Glomerular endothelial cell (primary cell): ENCODE data around the gene GRAP. TPM values are rescaled to one million over a fixed set of nuclear protein-coding genes. Genes with fewer than 3 reads are reported as not detected.
"Not testable (repeated sequence)": the region's sequence is repeated elsewhere in the genome, so short reads cannot be mapped to it uniquely, and the experiment has no call there.

Experiments used
- DNase-seq: peaks from one replicate; pipeline ENCODE4 v3.0.0-alpha.2; 2011; ENCODE audit warnings: low read depth, low spot score; ENCODE audit errors: extremely low read depth
- total RNA-seq: library from RNA; depleted of rRNA; stranded (reverse); fragments of >200 nt; gene quantifications from 2 replicates; pipeline ENCODE4 v1.2.3, GENCODE V29; 2015

The GRAP gene
- total RNA-seq, 1 donor from 2014 or later, result 87.3 TPM

DNA sequence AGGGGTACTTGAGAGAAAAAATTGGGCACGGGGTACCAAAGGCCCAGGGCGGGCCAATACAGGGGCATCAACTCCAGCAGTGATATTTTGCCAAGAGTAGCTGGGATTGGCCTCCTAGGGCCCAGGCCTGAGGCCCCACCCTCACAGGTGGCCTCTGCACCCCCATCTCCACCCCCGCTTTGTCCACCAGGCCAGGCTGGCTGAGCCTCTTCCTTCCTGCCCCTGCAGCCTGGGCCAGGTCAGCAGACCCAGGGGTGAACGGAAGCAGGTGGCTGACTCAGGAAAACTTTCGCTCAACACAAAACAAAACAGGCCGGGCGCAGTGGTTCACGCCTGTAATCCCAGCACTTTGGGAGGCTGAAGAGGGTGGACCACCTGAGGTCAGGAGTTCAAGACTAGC is 3.7 kb downstream of the GRAP start:
- not testable (repeated sequence) for DNase-seq

DNA sequence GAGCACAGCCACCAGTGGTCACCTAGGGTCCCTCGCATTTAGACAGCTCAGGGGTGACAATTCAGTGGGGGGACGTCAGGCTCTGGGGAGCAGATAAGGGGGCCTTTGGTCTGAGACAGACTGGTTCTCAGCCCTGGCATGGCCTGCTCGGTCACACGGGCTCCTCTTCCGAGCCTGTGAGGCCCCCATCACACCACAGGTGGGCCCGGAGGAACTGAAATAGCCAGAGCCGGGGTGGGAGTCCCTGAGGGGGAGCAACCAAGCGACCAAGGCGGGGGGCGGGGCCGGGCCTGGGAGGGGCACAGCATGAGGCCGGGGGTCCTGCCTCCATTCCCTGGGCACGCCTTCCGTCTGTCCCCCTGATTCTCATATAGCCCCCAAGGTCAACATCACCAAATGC is 4.4 kb downstream of the GRAP start:
- DNase-seq, result not testable (repeated sequence)

DNA sequence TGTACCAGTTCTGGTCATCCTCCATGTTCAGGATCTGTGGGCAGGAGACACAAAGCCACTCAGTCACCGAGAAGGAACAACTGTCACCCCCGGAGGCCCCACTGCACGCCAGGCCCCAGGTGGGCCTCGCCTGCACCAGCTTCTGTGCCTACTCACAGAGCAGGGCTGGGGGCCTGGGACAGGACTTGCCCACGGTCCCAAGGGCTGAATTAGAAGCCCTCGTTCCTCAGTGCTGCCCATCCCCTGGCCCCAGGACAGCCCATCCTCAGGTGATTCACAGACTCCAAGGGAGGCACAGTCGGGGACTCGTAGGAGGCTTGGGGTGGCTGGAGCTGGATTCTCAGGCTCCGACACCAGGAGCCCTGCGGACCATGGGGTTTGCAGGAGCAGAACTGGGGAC is 4.9 kb downstream of the GRAP start:
- DNase-seq, result not testable (repeated sequence)

DNA sequence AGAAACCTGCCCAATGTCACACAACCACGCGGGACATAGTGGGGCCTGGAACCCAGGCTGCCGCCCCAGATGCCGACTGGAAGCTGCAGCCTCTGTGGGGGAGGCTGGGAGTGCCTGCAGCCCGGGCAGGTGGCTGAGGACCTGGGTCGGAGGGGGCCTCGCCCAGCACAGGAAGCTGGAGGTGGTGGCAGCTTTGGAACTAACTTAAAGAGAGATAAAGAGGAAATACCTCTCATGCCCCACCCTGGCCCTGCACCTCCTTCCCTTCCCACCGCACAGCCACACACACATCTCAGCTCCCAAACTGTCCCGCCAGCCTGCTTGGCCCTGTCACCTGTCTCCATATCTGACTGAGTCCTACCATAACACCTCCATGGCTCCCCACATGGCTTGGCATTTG is 6.4 kb downstream of the GRAP start:
- DNase-seq, result not testable (repeated sequence)

DNA sequence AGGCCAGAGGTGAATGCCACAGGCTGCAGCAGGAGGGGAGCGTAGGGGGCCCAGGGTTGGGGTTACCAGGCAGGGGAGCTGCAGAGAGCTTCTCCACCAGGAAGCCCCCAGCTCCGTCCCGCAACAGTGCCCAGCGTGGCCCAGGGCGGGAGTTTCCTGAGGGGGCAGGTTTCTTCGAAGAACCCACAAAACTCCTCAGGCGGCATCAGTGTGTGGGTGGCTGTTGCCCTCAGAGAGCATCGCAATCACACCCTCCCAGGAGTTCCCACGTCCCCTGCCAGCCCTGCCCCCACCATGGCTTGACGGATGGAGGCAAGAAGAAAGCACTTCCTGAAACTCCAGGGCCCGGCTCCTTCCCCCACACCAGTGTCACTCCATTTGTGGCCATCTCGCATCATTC is 8.0 kb downstream of the GRAP start:
- not testable (repeated sequence) for DNase-seq

DNA sequence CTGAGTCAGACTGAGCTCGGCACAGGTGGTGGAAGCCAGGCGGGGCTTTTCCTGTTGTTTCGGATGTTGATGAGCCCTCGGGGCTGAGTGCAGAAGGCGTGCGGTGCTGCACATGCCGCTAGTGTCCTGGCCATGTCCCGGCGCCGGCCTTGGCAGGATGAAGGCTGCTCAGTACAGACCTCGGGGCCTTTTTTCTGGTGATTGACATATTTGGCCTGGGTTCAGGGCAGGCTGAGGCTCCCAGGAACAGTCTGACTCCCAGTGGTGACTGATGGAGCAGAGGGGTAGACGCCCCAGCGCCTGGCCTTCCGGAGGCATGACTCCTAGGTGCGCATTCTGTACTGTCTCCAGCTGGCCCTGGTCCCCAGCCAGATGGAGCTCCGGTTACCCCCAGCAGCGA is 8.8 kb downstream of the GRAP start:
- not testable (repeated sequence) for DNase-seq

DNA sequence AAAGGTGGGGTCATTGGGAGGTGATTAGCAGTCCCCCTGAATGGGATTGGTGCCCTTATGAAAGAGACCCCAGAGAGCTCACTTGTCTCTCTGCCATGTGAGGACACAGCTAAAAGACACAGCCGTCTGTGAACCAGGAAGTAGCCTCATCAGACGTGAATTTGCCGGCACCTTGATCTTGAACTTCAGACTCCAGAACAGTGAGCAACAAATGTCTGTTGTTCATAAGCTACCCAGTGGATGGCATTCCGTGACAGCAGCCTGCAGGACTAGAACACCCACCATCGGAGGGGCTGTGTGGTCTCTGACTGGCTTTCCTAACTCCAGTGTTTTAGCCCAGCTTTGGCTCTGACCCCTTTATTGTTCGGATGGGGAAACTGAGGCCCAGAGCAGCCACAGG is 9.2 kb downstream of the GRAP start:
- DNase-seq, result not testable (repeated sequence)

DNA sequence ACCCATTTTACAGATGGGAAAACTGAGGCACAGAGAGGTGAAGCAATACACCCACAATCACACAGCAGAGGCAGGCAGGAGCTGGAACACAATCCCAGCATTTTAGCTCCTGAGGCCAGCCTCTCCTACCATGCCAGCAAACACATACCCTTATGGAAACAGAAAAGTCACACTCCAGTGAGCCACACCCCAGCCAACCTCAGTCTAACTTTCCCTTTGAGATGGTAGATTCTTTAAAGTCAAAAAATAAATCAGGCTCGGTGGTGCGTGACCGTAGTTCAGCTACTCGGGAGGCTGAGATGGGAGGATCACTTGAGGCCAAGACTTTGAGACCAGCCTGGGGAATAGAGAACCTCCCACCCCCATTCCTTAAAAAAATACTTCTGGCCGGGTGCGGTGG is 10.6 kb downstream of the GRAP start:
- not testable (repeated sequence) for DNase-seq

DNA sequence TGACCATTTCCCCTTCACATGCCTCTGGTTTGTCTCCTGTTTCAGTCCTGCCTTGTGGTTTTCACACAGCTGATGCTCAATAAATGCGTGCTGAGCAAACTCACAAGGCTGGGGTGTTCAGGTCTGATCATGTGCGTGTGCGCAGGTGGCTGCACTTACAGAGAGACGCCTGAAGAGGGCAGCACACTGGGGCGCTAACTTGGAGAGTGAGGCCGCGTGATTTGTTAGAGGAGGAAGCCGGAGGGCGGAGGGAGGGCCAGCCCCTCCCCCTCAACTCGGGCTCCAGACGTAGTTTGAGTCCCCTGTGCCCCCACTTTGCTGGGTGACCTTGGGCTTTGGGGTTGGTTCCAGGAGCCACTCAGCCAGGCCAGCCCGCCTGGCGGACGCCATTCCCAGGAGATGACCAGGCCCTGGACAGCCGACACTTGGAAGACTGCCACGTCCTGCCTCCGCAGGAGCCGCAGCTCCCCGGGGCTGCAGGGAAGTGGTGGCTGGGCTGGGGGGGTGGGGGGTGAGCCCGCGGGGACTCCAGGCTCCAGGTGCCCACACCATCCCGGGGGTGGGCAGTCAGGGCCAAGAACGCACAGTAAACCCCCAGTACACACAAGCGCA is 14.3 kb downstream of the GRAP start:
- not testable (repeated sequence) for DNase-seq

DNA sequence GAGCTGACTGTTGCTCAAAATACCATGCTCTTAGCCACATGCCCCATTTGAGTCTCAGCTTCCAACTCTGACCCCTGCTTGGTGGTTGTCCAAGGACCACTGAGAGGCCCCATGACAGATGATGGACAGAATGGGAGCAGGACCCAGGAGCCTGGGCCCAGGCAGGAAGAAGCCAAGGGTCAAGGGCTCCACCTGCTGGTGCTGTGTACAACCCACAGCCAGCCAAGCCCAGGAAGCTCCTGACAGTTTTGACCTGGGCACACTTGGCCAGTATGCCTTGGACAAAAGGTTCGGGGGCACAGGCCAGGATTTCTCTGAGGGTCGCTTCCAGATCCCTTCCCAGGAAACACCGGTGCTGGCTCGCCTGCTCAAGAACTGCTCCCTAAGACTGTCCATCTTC is 15.0 kb downstream of the GRAP start:
- not testable (repeated sequence) for DNase-seq

DNA sequence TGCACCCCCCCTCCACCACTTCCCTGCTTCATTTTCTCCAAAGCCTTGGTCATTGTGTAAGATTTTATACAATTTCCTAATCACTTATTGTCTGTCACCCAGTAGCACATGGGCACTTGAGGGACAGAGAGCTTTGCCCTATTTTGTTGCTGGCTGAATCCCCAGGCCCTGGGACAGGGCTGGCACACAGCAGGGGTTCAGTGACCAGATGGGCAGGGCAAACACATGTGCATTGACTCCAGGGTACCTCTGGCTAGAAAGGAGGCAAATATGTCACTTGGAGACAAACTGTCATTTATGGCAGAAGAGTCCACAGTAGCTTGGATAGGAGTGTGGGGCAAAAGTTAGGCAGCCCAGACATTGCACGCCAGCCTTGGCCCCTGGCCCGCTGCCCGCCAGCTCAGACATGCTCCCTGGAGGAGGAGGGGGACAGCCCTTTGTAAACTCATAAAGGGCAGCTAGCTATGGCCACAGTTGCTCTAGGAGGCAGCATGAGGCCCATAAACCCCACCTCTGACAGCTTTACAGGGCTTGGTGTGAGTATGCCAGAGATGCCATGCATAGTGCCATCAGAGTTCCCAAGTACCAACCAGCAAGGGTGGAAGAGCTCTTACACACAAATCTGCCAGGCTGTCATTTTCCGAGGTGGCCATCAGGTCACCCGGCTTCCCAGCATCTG is 15.8 kb downstream of the GRAP start:
- DNase-seq, result not testable (repeated sequence)

DNA sequence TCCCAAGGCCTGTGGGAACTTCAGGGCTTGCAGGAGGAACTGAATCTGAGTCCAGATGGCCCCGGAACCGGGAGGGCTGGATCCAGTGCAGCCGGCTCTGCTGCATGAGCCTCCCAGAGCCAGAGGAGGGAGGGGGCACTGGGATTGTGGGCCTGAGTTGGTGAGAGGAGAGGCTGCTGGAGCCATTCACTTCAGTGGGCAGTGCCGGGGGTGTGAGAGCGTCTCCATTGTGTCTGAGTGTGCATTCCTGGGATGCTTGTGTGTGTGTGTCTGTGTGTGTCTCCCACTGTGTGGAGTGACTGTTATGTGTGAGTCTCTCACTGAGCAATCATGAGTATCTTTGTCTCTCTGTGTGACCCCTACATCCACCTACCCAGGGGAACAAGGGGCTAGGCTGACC is 17.0 kb downstream of the GRAP start:
- DNase-seq, result not testable (repeated sequence)

DNA sequence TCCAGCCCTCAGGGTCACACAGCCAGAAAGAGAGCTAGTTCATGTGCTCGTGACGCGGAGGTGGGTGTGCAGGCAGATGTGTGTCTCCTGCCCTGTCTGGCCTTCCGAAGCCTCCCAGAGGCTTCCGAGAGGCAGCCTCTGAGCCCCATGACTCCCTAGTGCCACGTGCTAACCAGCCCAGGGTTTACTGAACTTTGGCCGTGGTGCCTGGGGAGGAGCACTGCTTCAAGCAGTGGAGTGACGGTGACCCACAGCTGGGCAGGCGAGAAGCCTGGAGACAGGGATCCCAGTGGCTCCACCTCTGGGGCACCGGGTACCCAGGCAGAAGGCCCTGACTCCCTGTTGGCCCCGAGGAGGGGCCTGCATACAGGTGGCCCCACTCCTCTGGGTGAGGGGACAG is 18.1 kb downstream of the GRAP start:
- DNase-seq, result not testable (repeated sequence)

DNA sequence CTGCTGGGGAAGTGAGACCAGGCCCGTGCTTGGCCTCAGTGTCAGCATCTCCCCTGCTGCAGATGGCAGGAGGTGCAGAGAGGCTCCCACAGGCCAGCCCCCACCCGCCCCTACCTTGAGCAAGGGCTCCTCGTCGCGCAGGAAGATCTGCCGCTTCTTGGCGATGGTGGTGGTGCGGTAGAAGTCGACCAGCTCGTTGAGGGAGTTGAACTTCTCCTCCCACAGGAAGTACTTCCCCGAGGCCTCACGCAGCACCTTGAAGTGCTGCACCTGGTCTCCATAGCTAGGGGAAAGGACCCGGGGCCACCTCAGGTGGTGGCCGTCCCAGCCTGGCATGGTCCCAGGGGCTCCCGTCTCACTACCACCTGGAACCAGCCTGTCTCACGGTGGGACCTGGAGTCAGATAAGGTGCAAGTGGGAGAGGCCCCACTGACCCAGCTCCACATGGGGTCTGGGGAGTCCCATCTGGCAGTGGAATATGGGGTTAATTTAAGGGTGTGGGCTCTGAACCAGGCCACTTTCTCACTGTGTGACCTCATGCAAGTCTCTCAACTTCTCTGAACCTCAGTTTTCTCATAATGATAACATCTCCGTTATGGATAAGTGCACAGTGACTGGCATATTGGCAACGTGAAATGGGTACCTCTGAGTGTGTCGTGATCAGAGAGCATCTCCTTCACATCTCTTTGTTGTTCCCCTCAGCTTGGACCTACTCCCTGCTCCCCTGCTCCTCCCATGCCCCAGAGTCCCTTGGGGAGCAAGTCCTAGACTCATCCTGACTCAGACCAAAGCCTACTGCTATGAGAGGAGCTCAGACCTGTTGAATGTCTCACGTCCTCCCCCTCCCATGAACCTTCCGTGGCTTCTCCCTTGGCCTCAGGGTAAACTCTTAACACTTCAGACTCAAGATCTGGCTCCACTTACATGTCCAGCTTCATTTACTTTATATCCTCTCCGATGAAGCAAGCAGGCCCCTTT is 22.4 kb downstream of the GRAP start:
- DNase-seq, result no peak

DNA sequence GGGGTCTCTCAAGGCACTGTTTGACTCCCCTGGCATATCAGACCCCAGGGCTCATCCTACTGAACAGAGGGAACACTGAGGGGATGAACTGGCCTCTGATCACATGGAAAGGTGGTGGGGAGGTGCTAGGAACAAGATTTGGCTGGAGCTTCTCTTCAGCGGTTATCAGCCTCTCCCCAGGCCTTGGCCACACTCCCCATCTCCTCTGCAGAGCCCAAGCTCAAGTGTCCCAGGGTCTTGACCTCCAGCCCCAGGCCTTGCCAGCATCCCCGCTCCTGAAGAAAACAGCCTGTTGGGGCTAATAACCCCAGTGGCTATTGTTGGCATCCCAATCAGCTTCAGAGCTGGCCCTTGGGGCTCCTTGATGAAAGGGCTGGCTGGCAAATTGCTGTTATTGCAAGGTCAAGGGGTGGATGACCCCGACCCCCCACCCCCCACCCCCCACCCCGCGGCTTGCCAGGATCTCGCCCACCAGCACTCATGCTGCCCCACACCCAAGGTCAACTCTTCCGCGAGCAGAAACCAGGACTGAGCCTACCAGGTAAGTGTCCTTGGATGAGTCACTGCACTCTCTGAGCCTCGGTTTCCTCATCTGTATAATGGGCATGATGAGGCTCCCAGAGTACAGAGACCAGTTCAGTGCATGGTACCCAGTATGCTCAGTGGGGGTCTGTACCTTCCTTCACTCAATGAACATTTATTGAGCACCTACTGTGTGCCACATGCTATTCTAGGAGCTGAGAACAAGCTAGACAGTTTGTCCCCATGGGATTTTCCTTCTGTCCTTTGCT is 23.4 kb downstream of the GRAP start:
- DNase-seq, result no peak

DNA sequence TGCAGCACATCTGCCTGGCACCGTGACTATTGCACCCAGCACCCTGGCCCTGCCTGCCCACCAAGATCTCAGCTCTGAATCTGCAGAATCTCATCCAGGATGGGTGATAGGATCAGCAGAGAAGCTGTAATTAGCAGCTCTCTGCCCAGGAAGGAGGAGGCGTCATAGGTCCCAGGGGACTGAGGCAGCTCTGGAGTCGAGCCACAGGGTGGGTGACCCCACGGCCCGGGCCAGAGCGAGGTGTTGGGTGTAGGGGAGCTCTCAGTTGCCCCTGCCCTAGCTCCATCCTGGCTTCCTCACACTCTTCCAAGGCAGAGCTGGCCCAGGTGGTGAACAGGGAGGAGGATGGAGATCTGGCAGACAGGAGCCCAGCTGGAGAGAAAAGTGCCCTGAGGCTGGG is 24.0 kb downstream of the GRAP start:
- DNase-seq, result no peak

DNA sequence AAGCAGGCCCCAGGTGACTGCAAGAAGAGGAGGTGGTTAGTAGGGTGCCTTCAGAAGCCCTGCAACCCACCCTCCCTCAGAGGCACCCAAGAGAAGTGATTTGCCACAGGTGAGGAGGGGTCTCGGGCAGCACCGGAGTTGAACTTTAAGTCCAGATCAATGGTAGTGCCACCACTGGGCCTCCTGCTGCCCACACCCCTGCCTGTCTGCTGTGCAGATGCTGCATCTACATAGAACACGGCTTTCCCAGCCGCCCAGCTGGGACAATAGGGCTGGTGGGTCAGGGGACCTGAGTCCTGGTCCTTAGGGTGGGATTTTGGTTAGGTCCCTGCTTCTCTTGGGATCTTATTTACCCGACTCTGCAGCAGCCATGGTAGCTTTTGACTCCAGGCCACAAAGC is 24.6 kb downstream of the GRAP start:
- DNase-seq, result no peak

DNA sequence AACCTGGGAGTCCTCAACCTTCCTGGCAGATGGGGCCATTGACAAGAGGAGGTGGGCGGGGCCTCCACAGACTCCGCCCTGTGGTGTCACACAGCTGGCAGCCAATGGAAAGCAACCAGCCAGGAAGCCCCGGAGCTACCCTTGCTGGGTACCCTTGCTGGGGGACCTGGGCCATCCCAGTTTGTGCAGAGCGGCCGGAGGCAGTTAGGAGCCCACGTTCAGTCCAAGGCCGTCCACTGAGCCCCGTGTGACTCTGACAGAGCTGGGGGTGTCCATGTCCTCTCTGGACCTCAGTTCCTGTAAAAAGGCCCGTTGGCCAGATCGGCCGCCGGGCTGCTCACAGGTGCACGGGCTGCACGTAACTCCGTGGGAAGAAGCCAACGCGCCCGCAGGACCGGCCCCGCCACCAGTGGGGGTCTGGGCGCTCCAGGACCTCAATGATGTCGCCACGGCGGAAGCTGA is 25.1 kb downstream of the GRAP start:
- DNase-seq, result no peak

DNA sequence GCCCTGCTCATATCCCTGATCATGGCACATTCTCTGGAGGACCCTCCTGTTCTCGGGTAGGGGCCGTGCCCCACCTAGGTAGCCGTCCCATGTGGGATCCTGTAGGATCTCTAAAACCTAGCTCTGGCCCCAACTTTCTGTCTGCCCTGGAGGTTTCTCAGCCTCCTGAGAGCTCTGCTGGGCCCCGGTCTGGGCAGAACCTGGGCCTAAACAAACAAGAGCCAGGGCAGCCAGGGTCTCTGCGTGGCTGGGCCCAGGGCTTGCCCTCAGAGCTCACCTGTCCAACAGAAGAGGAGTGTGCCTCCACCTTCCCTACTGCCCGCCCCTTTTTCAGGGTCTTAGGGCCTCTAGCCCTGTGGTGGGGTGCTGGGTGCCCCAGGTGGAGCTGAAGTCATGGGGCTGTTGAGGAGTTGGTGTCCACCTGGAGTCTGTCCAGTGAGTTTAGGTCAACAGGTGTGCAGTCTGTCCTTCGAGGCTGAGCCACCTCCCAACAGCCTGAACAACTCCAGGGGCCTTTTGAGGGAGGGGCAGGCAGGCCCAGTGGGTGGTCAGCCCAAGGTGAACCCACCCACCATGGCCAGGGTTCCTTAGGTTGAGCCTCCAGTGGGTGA is 25.6 kb downstream of the GRAP start:
- DNase-seq, result not testable (repeated sequence)

DNA sequence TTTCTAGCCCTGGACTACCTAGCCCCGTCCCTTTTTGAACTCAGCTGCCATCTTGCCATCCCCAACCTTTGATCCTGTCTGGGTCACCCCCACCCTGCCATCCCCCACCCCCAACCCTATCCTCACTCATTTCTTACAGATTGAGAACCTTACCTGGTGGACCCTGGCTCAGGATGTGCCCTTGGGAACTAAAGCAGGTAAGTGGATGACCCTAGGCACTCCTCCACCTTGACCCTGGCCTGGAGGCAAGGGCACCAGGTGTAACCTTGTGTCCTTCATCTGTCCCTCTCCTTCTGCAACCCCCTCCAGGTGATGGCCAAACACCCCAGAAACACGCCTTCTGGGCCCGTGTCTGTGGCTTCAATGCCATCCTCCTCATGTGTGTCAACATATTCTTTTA is 26.7 kb downstream of the GRAP start:
- no peak for DNase-seq
